Cardiac fibroblast (primary cell): ENCODE data around the gene CLINT1.
A peak's percentile ranks its signal among the peaks of the same experiment; 100 is the strongest.

Experiments
- DNase-seq, 2 donors: peaks; one replicate each; pipeline versions ENCODE4 v3.0.0 to v3.0.0-alpha.2; 2010; ENCODE audit warnings: low read depth in 2 of 2
- H3K4me3 ChIP-seq, 2 donors: replicated peaks in 1 of 2; 1 replicate in 1 of 2; 2 replicates in 1 of 2; pipeline ENCODE4 v1.5.1; 2011; ENCODE audit warnings: low read depth in 2 of 2, low read length in 2 of 2, mild to moderate bottlenecking in 2 of 2, moderate library complexity in 1 of 2
- CTCF ChIP-seq: IDR thresholded peaks from one replicate; pipeline ENCODE4 v1.5.1; 2011; ENCODE audit warnings: low read depth, mild to moderate bottlenecking, low read length, inconsistent platforms

Gene CLINT1

GRCh38 chr5:157779221-157779620 is 79.7 kb downstream of the CLINT1 start:
- DNase-seq, result no peak
- no peak for TF ChIP-seq CTCF
- H3K4me3 ChIP-seq, result no peak overlapping the region

DNA sequence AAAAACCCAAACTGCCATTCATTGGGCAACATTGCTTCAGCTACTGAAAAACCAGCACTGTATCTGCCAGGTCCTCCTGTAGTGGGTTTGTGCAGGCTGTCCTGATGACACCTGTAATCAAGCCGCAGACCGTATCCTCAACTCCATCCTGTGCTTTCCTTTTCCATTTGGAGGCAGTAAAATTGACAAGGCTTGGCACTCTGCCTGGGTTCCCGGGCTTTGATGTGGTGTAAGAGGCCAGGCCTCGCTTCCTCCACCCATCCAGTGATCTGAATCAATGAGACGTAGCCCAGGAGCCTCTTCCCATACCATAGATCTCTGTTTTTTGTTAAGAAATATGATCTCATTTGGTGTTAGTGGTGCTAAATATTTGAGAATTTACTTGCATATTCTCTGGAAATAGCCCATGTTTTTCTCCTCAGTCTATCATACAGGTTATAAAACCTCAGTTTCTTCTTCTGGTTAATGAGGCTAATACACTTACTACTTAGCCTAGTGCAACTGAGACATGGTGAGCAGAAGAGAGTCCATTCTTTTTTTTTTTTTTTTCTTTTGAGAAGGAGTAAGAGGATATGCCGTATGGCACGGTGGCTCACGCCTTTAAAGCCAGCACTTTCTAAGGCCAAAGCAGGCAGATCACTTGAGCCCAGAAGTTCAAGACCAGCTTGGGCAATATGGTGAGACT is 80.7 kb downstream of the CLINT1 start:
- no peak overlapping the region for H3K4me3 ChIP-seq
- peak in 1 of 2 donors; percentile 33 for DNase-seq
- no peak for TF ChIP-seq CTCF

DNA sequence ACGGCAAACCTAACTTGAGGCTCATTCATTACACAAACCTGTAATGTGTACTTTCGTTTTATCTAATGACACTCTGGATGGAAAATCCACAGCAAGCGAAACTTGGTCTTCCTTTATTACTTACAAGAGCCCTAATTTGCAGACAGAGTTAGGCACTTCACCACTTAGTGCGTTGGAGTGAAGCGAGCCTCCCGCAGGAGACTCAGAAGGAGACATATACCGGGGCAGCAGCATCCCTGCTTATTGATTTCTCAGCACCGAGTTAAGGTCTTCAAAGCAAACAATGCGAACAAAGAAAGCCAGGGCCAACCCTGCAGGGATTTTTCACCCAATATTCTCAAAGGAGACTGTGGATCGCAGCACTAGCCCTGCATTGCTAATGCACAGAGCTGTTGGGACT is 86.8 kb downstream of the CLINT1 start:
- DNase-seq, result no peak
- H3K4me3 ChIP-seq, result no peak overlapping the region
- TF ChIP-seq CTCF, result no peak

GRCh38 chr5:157770665-157771064 is 88.3 kb downstream of the CLINT1 start:
- no peak for TF ChIP-seq CTCF
- no peak for DNase-seq
- H3K4me3 ChIP-seq, result no peak overlapping the region

DNA sequence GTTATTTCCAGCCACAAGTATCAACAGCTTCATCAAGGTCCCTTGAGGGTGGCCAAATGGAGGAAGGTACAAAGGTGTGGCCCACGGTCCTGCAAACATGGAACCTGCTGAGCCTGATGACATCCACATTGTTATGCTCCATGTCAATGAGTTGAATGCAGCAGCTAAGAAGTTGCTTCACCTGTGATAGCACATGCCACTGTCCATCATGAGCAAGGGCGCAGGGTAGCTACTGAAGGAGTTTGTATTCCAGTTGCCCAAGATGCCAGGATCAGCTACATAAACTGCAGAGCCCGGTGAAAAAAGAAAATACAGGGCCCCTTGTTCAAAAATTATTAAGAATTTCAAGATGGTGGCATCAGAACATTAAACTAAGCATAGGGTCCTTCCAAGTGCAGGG is 91.3 kb downstream of the CLINT1 start:
- no peak overlapping the region for H3K4me3 ChIP-seq
- no peak for TF ChIP-seq CTCF
- DNase-seq, result no peak

GRCh38 chr5:157766902-157767301 is 92.0 kb downstream of the CLINT1 start:
- no peak overlapping the region for H3K4me3 ChIP-seq
- TF ChIP-seq CTCF, result no peak
- no peak for DNase-seq

DNA sequence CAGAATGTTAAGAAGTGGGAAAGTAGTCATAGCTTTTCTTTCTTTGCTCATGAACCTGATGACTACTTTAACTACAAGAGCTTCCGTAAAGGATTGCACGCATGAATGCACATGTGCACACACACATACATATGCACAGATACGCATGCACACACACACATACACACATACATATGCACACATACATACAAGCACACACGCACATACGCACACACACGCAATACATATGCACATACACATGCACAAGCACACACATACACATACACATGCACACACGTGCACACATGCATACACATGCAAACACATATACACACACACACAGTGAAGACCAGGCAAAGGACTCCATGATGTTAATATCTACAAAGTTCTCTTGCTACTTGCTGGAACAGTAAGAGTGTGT is 92.5 kb downstream of the CLINT1 start:
- TF ChIP-seq CTCF, result no peak
- no peak for DNase-seq
- H3K4me3 ChIP-seq, result no peak overlapping the region
